Activated CD4-positive, alpha-beta T cell treated with anti-CD3 and anti-CD28 coated beads for 1 hour (primary cell): ENCODE data around the gene VTN.

Experiments
- DNase-seq: peaks from one replicate; pipeline ENCODE4 v3.0.0-alpha.2; 2020

The VTN gene

GRCh38 chr17:28317966-28318758 is 51.9 kb downstream of the VTN start:
- no peak for DNase-seq
